T follicular helper cell (primary cell): ENCODE measurements around the gene CISD3.

Experiments used
- DNase-seq: peaks from one replicate; pipeline ENCODE4 v3.0.0-alpha.2; 2020; ENCODE audit warnings: low read depth
- total RNA-seq, 2 experiments: gene quantifications; one replicate each; lab custom pipeline; 2026; lab: John Stamatoyannopoulos, UW

CISD3 gene
- 18.2 to 29.7 reads per million in 2 experiments for total RNA-seq

GRCh38 chr17:38729886-38730525 is at the start of gene CISD3:
Gene CISD3 (plus strand): TSS chr17:38730341. CDS start chr17:38730359, 18 bp downstream.
- DNase-seq, result peak; percentile 73

GRCh38 chr17:38681096-38681495 is 49.0 kb upstream of the CISD3 start:
- no peak for DNase-seq

- no peak for DNase-seq
Observed at GRCh38 chr17:38685491-38685890, 44.6 kb upstream of the CISD3 start.

- DNase-seq, result no peak
Observed at GRCh38 chr17:38687286-38687685, 42.9 kb upstream of the CISD3 start.

- no peak for DNase-seq
Observed at GRCh38 chr17:38690386-38690785, 39.8 kb upstream of the CISD3 start.

GRCh38 chr17:38691154-38691553 is 39.0 kb upstream of the CISD3 start:
- no peak for DNase-seq

- no peak for DNase-seq
Observed at GRCh38 chr17:38693700-38694329, 36.3 kb upstream of the CISD3 start.

- DNase-seq, result no peak
Observed at GRCh38 chr17:38697061-38697820, 32.9 kb upstream of the CISD3 start.

GRCh38 chr17:38698760-38699159 is 31.4 kb upstream of the CISD3 start:
- DNase-seq, result no peak

- DNase-seq, result peak; percentile 51
Observed at GRCh38 chr17:38701504-38702165, 28.5 kb upstream of the CISD3 start.

- peak; percentile 72 for DNase-seq
Observed at GRCh38 chr17:38702166-38702915, 27.8 kb upstream of the CISD3 start.

- no peak for DNase-seq
Observed at GRCh38 chr17:38702916-38703741, 27.0 kb upstream of the CISD3 start.

GRCh38 chr17:38703742-38704605 is 26.2 kb upstream of the CISD3 start:
- peak; percentile 53 for DNase-seq

GRCh38 chr17:38704606-38705522 is 25.3 kb upstream of the CISD3 start, which contains the start of gene MLLT6:
Gene MLLT6 (plus strand): TSS chr17:38705273. CDS start chr17:38705633, 360 bp downstream.
- peak; percentile 79 for DNase-seq

GRCh38 chr17:38705523-38705802 is 24.7 kb upstream of the CISD3 start:
- no peak for DNase-seq

GRCh38 chr17:38705803-38706504 is 24.2 kb upstream of the CISD3 start:
- peak; percentile 7 for DNase-seq

GRCh38 chr17:38706505-38707216 is 23.5 kb upstream of the CISD3 start:
- DNase-seq, result peak; percentile 15
